ENCODE data around the gene NSRP1. TPM values are rescaled to one million over a fixed set of nuclear protein-coding genes. Genes with fewer than 3 reads are reported as not detected.
"Not testable (repeated sequence)": the region's sequence is repeated elsewhere in the genome, so short reads cannot be mapped to it uniquely, and the experiment has no call there.

The NSRP1 gene
- total RNA-seq (2014; rRNA removed; shearing (Covaris generic)): 12.0 and 17.9 TPM in 2 replicates
- 13.6 and 15.3 TPM in 2 replicates for polyA plus RNA-seq (2014; cell fraction: nucleus; rRNA removed)

GRCh38 chr17:30116661-30117551 lies at the start of gene NSRP1:
NSRP1 (plus strand) TSS chr17:30116816; CDS start chr17:30116844, 28 bp downstream.
- DNase-seq (ENCODE audit: extremely low read depth, low read depth): peak; percentile 95

- DNase-seq (ENCODE audit: extremely low read depth, low read depth): no peak
Measured at GRCh38 chr17:30068465-30068864, 48.2 kb upstream of the NSRP1 start.

- no peak for DNase-seq (ENCODE audit: extremely low read depth, low read depth)
Measured at GRCh38 chr17:30074254-30074653, 42.4 kb upstream of the NSRP1 start.

- DNase-seq (ENCODE audit: extremely low read depth, low read depth): no peak
Measured at GRCh38 chr17:30074730-30075129, 41.9 kb upstream of the NSRP1 start.

GRCh38 chr17:30082773-30083172 lies 33.8 kb upstream of the NSRP1 start:
- DNase-seq (ENCODE audit: extremely low read depth, low read depth): no peak

- DNase-seq (ENCODE audit: extremely low read depth, low read depth): no peak
Measured at GRCh38 chr17:30084788-30085187, 31.8 kb upstream of the NSRP1 start.

- DNase-seq (ENCODE audit: extremely low read depth, low read depth): no peak
Measured at GRCh38 chr17:30086896-30087295, 29.7 kb upstream of the NSRP1 start.

- DNase-seq (ENCODE audit: extremely low read depth, low read depth): not testable (repeated sequence)
Measured at GRCh38 chr17:30087431-30087830, 29.2 kb upstream of the NSRP1 start.

- no peak for DNase-seq (ENCODE audit: extremely low read depth, low read depth)
Measured at GRCh38 chr17:30091121-30091670, 25.4 kb upstream of the NSRP1 start.

- DNase-seq (ENCODE audit: extremely low read depth, low read depth): no peak
Measured at GRCh38 chr17:30091771-30092170, 24.8 kb upstream of the NSRP1 start.

GRCh38 chr17:30092886-30093285 lies 23.7 kb upstream of the NSRP1 start:
- DNase-seq (ENCODE audit: extremely low read depth, low read depth): no peak

GRCh38 chr17:30093463-30094147 lies 23.0 kb upstream of the NSRP1 start:
- peak; percentile 75 for DNase-seq (ENCODE audit: extremely low read depth, low read depth)

- DNase-seq (ENCODE audit: extremely low read depth, low read depth): peak; percentile 65
Measured at GRCh38 chr17:30095507-30096244, 20.9 kb upstream of the NSRP1 start.

- no peak for DNase-seq (ENCODE audit: extremely low read depth, low read depth)
Measured at GRCh38 chr17:30101686-30102390, 14.8 kb upstream of the NSRP1 start.

- DNase-seq (ENCODE audit: extremely low read depth, low read depth): no peak
Measured at GRCh38 chr17:30103921-30104320, 12.7 kb upstream of the NSRP1 start.

GRCh38 chr17:30104575-30105339 lies 11.9 kb upstream of the NSRP1 start:
- DNase-seq (ENCODE audit: extremely low read depth, low read depth): peak; percentile 69

- DNase-seq (ENCODE audit: extremely low read depth, low read depth): no peak
Measured at GRCh38 chr17:30112794-30113193, 3.8 kb upstream of the NSRP1 start.

GRCh38 chr17:30113213-30113612 lies 3.4 kb upstream of the NSRP1 start:
- no peak for DNase-seq (ENCODE audit: extremely low read depth, low read depth)

- DNase-seq (ENCODE audit: extremely low read depth, low read depth): no peak
Measured at GRCh38 chr17:30116345-30116660, 313 bp upstream of the NSRP1 start.

Data from NCI-H460 (cell line).